Psoas muscle (tissue), 8 donors: ENCODE data around the gene IFT74. TPM values are rescaled to one million over a fixed set of nuclear protein-coding genes. Genes with fewer than 3 reads are reported as not detected.

Source experiments
- ATAC-seq, 4 donors: fragments of 200-7000 bp; cut with Tn5 transposase; one replicate each; pipeline ENCODE4 v1.9.1; 2020; ENCODE audit warnings: moderate library complexity in 3 of 4, mild to moderate bottlenecking in 2 of 4
- DNase-seq, 2 donors: peaks; one replicate each; pipeline ENCODE4 v3.0.0-alpha.2; 2020
- H3K27ac ChIP-seq: fragments of 200-600 bp; one replicate; pipeline ENCODE4 v1.8.0; 2022
- H3K27me3 ChIP-seq, 3 donors: fragments of 200-600 bp in 1 of 3; one replicate each; pipeline versions ENCODE4 v1.6.1 to v1.8.0; 2013 to 2022; ENCODE audit warnings: low read length in 2 of 3, mild to moderate bottlenecking in 2 of 3, moderate library complexity in 1 of 3; ENCODE audit not compliant: insufficient read depth in 3 of 3
- H3K36me3 ChIP-seq, 2 donors: fragments of 200-600 bp in 1 of 2; one replicate each; pipeline versions ENCODE4 v1.6.1 to v1.8.0; 2013 to 2022; ENCODE audit warnings: low read depth in 1 of 2, mild to moderate bottlenecking in 1 of 2, moderate library complexity in 1 of 2; ENCODE audit not compliant: insufficient read depth in 1 of 2
- H3K4me1 ChIP-seq: fragments of 200-600 bp; one replicate; pipeline ENCODE4 v1.8.0; 2022
- H3K4me3 ChIP-seq: fragments of 200-600 bp; one replicate; pipeline ENCODE4 v1.8.0; 2022; ENCODE audit warnings: mild to moderate bottlenecking
- H3K9me3 ChIP-seq: fragments of 200-600 bp; one replicate; pipeline ENCODE4 v1.8.0; 2022
- CTCF ChIP-seq: fragments of 200-600 bp; IDR thresholded peaks from one replicate; pipeline ENCODE4 v1.8.0; 2022; ENCODE audit warnings: antibody characterized with exemption
- whole genome bisulfite sequencing, 3 donors: extraction: QIAGEN DNeasy Blood & Tissue Kit; methylation state at CpG; one replicate each; pipeline versions ENCODE4 v1.1.6 to v1.1.7; 2013; 5-methylcytosine and 5-hydroxymethylcytosine counted together
- intact Hi-C, 2 donors: fragments of 100-400 bp; cut with DNase I; formaldehyde crosslinking; loops; one replicate each; pipeline versions ENCODE4 v1.11.0 to v1.14.2; 2022
- polyA plus RNA-seq, 3 donors: library from polyadenylated mRNA; stranded (reverse); fragments of 200-250 nt; gene quantifications; one replicate each; pipeline ENCODE4 v1.2.3, GENCODE V29; 2013
- total RNA-seq, 4 donors: library from RNA; stranded (reverse); fragmentation: NEBNext Ultra II Directional in 2 of 4; extraction: Animal tissue kit (Norgen Biotek cat#: 25700) in 2 of 4; gene quantifications; one replicate each; pipeline versions ENCODE4 v1.2.1 to v1.2.4, GENCODE V29; 2021 to 2023
- donor health status: healthy with polysubstance abuse.
- donor health status: DM: no; HTN: no; CAD: no; lungs with moderate emphysema.
- donor health status: Bipolar disorder and iron deficiency.
- donor health status: healthy.
- donor health status: DM: yes; HTN: yes; CAD: no.
- donor health status: DM: no; HTN: no; CAD: no.
- donor health status: DM: no; HTN: no; CAD: no.
- donor health status: DM: yes; HTN: yes; CAD: no.

The IFT74 gene
- total and polyA plus RNA-seq, 7 donors = 3.1 to 14.2 (median 7.9) TPM

- Histone ChIP-seq H3K36me3 (peaks cover 0 to 7% of the 10 kb centered on the region in 2 donors), H3K9me3 (peaks cover 7% of the 10 kb centered on the region), H3K27me3 (no peaks in the 10 kb centered on the region), H3K4me3 (peak overlapping the region; percentile 11), H3K27ac (no peak overlapping the region), H3K4me1 (peaks cover 30% of the 10 kb centered on the region)
- intact Hi-C loops = loop anchor here in 1 of 2 donors (5.0 kb wide), 1 partner anchor 33 kb away; no protein-coding TSS in a partner anchor
- 97 to 100% (median 100%) methylated on average over 1 of the region's 1 CpG for WGBS, 3 donors
- DNase-seq = no peak
- no peak for ATAC-seq
- no peak for TF ChIP-seq CTCF
These were observed 15.4 kb upstream of the IFT74 start for GRCh38 chr9:26940779-26941178.

- WGBS, 3 donors = 8 to 22% (median 16%) methylated on average over 2 of the region's 2 CpGs
- ATAC-seq (no peak), DNase-seq (no peak)
- intact Hi-C loops = loop anchor here in 1 of 2 donors (5.0 kb wide), 1 partner anchor 53 kb away; the partner anchor contains the start of gene CAAP1
- no peak for TF ChIP-seq CTCF
- peaks cover 0 to 7% of the 10 kb centered on the region in 2 donors for H3K36me3 ChIP-seq
- H3K4me3 ChIP-seq = peak overlapping the region; percentile 96
- no peaks in the 10 kb centered on the region for H3K9me3 ChIP-seq
- no peaks in the 10 kb centered on the region for H3K27me3 ChIP-seq
- H3K27ac ChIP-seq = peak overlapping the region; percentile 95
- H3K4me1 ChIP-seq = peaks cover 30% of the 10 kb centered on the region
These were observed 10.6 kb upstream of the IFT74 start for GRCh38 chr9:26945591-26945990.

- intact Hi-C loops = loop anchor here (2.0 to 5.0 kb wide), 2 partner anchors 55 to 56 kb away; partner anchors contain the start of gene CAAP1 (in 1 of the 2)
- DNase-seq = peak; percentile 92 to 95
- 0 to 1% (median 0%) methylated on average over 58 to 76 of the region's 76 CpGs for WGBS, 3 donors
These were observed 9.2 kb upstream of the IFT74 start, which contains the start of gene PLAA for GRCh38 chr9:26946753-26947727. Gene PLAA, minus strand, starts transcription at chr9:26947242. Its CDS starts 197 bp downstream, at chr9:26947045.

DNA sequence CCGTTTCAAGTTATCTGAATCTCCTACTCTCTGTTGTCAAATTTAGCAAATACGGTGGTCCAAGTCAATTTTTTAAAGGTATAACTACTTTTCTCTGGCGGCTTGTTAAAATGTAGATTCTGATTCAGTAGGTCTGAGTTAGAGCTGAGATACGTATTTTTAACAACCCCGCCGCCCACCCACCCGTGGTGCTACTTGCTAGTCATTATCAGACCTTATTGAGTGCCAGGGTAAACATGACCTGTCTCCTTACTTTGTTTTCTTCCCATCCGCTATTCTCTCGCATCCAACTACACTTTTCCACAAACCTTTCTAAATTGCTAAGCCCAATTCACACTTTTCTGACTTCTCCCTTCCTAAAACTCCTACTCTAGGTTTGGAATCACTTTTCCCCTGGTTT, 8.5 kb upstream of the IFT74 start:
- Histone ChIP-seq H3K36me3 (peaks cover 0 to 7% of the 10 kb centered on the region in 2 donors), H3K27me3 (no peaks in the 10 kb centered on the region), H3K4me3 (peak overlapping the region; percentile 96), H3K27ac (peak overlapping the region; percentile 95), H3K4me1 (peaks cover 20% of the 10 kb centered on the region), H3K9me3 (no peaks in the 10 kb centered on the region)
- ATAC-seq (no peak), DNase-seq (no peak)
- no peak for TF ChIP-seq CTCF
- WGBS, 3 donors = 0 to 1% (median 1%) methylated on average over 9 of the region's 9 CpGs
- intact Hi-C loops = loop anchor here (2.0 to 5.0 kb wide), 2 partner anchors 55 to 57 kb away; partner anchors contain the start of gene CAAP1 (in 1 of the 2)

More at GRCh38 chr9:26946753-26947727, 9.2 kb upstream of the IFT74 start, which contains the start of gene PLAA:
- peak; percentile 98 to 99 (median 99) for ATAC-seq
- Histone ChIP-seq H3K27ac (peak within 1 kb of the TSS; percentile 95), H3K4me1 (peaks cover 24% of the 10 kb centered on the region), H3K4me3 (peak within 1 kb of the TSS; percentile 96), H3K9me3 (no peaks in the 10 kb centered on the region), H3K27me3 (no peaks in the 10 kb centered on the region), H3K36me3 (peaks cover 0 to 7% of the 10 kb centered on the region in 2 donors)
- TF ChIP-seq CTCF = peak; percentile 26
